GM12865 (cell line): ENCODE results near the gene NELFB.

Source experiments
- DNase-seq: peaks from one replicate; pipeline ENCODE4 v3.0.0; 2010; ENCODE audit warnings: low read depth
- H3K4me3 ChIP-seq: 2 replicates; pipeline ENCODE4 v1.5.1; 2011; ENCODE audit warnings: mild to moderate bottlenecking, low read depth, low read length, control low read depth
- TF ChIP-seq, protein P1 (sequence below): IDR thresholded peaks from 2 replicates; pipeline ENCODE4 v1.5.1; 2011; ENCODE audit warnings: low read length, control low read depth, low read depth, inconsistent platforms; ENCODE audit not compliant: insufficient read depth; ENCODE audit errors: missing control alignments

The NELFB gene

DNA sequence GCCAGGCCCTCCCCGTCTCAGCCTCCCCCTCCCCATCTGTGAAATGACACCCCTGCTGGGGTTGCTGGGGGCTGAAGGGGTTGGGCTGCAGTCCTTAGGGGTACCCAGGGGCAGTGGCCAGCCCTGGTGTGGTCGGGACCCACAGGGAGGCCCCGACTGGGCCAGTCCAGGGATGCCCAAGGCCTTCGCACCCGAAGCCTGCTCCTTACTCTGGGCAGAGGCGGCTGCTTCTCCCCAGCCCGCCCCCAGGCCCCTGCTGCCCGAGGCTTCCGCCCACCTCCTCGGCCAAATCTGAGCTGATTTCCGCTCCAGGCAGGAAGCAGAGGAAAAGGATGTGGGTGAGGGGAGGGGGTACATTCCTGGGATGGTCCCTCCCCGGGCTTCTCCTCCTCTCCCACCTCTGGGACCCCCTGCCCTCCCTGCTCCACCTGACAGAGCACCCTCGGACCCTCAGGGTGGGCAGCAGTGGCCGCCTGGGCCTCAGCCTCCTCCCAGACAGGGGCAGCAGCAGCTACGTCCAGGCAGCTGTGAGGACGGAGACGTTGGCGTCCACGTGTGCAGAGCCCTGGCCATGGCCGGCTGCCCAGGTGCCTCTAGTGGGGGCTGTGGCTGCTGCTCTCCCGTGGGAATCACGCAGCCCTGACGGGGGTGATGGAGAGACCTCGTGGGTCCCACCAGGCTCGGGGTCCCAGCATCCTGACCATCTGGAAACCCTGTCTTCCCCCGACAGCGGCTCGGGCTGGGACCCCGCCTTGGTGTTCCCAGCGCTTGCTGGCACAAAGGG lies 51.1 kb downstream of the NELFB start:
- no peak for DNase-seq
- H3K4me3 ChIP-seq = no peak overlapping the region
- TF ChIP-seq, protein P1, sequence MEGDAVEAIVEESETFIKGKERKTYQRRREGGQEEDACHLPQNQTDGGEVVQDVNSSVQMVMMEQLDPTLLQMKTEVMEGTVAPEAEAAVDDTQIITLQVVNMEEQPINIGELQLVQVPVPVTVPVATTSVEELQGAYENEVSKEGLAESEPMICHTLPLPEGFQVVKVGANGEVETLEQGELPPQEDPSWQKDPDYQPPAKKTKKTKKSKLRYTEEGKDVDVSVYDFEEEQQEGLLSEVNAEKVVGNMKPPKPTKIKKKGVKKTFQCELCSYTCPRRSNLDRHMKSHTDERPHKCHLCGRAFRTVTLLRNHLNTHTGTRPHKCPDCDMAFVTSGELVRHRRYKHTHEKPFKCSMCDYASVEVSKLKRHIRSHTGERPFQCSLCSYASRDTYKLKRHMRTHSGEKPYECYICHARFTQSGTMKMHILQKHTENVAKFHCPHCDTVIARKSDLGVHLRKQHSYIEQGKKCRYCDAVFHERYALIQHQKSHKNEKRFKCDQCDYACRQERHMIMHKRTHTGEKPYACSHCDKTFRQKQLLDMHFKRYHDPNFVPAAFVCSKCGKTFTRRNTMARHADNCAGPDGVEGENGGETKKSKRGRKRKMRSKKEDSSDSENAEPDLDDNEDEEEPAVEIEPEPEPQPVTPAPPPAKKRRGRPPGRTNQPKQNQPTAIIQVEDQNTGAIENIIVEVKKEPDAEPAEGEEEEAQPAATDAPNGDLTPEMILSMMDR = no peak

DNA sequence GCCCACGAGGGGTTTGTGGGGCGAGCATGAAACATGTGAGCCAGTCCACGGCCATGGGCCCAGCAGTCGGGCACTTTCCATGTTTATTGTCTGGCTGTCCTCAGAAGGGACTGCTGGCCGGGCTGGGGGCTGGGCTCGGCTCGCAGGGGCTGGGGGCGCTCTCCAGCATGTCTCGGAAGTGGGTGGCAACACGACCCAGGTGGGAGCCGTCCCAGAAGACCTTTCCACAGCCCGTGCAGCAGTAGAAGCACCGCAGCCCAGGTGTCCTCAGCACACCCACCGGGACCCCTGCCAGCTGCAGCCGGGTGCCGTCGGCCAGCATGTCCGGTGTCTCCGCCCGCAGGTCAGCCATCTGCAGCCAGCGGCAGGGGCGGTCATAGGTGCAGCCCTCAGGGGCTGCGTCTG lies 51.7 kb downstream of the NELFB start:
- no peak overlapping the region for H3K4me3 ChIP-seq
- TF ChIP-seq, protein P1 = no peak
- no peak for DNase-seq

DNA sequence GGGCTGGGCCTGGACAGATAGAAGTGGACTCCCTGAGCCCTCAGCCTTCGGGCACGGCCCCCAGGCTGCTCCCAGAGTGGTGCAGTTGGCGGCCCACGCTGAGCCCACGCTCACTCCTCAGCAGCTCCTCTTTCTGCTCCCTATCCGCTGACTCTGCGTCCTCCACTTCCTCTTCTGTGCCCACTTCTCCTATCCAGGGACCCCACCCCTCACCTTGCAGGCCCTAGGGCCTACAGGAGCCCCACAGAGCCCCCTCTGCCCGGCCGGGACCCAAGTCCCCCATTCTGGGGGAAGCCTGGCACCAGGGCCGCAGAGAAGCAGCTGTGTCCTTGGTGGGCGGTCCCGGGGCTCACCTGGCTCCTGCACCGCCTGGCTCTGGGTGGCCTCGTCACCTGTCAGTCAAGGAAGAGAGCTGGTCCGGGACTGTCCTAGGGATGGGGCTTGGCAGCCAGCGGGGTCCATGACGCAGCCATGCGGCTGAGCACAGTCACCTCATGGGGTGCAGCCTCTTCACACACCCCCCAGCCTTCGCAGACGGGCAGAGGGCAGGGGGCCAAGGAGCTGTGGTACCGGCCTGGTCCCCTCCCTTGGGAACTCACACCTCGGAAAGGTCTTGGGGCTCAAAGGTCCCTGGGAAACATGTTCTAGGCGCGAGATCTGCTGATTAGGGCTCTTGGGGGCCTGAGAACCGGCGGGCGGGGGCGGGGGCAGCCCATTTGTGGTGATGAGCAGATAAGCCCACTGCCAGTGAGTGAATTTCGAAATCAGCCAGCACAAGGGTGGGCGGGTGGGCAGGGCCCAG lies 52.3 kb downstream of the NELFB start:
- H3K4me3 ChIP-seq = no peak overlapping the region
- no peak for DNase-seq
- TF ChIP-seq, protein P1 = no peak

DNA sequence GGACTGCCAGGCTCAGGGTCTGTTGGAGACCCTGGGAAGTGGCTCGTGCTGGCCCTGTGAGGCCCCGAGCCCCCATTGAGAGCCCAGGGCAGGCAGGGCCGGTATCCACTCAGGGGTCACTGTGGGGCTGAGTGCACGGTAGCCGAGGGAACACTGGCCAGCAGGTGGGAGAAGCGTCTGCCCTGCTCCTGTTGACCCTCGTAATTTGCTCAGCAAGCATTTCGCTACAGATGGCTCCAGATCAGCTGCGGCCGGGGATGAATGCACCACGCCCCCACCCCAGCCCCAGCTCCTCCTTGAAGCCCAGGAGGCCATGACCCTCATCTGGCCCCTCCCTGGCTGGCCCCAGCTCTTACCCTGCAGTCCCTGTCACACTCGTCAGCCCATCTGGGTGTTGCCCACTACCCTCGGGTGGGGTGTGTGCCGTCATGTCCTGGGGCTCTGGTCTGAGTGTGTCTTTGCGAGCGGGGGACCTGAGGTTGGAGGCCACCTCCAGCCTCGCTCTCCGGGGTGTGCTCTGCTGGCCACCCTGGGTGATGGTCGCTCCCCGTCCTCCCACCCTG lies 53.0 kb downstream of the NELFB start:
- TF ChIP-seq, protein P1 = no peak
- DNase-seq = no peak

DNA sequence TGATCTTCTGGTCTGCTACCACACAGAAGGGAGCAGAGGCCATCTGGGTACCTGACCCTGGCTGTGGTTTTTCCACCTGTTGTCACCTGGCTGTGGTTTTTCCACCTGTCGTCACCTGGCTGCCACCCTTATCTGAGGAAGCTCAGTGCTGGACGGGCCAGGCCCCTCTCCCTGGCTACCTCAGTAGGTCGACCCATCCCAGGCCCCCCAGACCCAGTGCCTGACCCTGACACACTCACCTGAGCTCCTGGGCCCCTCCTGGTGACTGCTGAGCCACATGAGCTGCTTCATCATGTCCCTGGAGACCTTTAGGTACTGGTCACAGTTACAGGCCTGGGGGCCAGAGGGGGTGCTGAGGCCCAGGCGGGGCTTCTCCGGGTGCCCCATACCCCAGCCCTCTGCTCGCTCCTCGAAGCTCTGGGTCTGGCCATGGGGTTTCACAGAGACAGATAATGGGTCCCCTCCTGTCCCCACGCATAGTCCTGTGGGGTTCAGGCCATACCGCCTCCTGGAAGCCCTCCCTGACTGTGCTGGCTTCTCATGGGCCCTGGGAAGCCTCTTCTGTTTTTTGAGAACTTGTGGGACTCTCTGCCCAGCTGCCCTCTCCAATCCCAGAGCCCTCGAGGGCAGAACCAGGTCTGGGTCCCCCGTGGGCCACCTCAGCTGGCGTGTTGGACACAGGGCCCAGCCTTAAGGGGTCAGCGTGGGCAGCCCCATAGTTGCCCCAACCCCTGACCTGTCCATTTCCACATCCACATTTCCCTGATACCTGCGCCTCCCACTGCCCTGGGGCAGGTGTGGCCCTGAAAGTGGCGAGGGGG lies 54.5 kb downstream of the NELFB start:
- no peak overlapping the region for H3K4me3 ChIP-seq
- TF ChIP-seq, protein P1 = no peak

More for the DNA sequence above, 53.0 kb downstream of the NELFB start:
- H3K4me3 ChIP-seq = no peak overlapping the region

More for the DNA sequence above, 54.5 kb downstream of the NELFB start:
- DNase-seq = no peak
